GM19452 (cell line): Measurements from ENCODE around the gene SGCA.

Experiments used
- ATAC-seq: cut with Tn5 transposase; IDR thresholded peaks from one replicate; pipeline ENCODE4 v1.9.1; 2021; ENCODE audit not compliant: unreplicated experiment

The SGCA gene

GRCh38 chr17:50134206-50135110, 31.3 kb upstream of the SGCA start:
- no peak for ATAC-seq

GRCh38 chr17:50135316-50136095, 30.3 kb upstream of the SGCA start:
- ATAC-seq, result no peak

- no peak for ATAC-seq
Measured at GRCh38 chr17:50136096-50136687, 29.6 kb upstream of the SGCA start.

GRCh38 chr17:50137042-50137441, 28.8 kb upstream of the SGCA start:
- no peak for ATAC-seq

DNA sequence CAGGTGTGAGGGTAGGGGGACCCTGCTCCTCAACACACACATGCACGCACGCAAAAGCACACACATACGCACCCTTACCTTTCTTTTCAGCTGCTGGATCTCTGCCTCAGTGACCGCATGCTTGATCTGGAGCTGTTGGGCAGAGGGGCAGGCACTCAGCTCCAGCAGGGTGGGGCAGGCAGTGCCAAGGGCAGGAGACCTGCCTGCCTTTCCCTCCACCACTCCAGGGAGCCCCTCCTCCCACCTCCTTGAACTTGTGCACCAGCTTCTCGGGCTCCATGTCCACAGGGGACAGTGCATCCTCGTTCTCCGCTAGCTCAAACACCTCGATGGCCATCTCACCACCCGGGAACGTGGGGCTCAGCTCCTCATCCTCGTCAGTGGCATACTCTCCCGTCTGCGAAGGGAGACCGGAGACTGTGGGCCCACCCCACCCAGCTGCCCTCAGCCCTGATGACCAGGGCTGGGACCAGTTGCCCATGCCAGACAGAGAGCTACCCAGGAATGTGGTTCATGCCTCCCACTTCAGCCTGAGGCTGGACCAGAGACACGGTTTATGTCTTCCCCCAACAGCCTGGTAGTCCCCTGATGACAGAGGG, 26.5 kb upstream of the SGCA start:
- no peak for ATAC-seq

GRCh38 chr17:50139950-50140885, 25.6 kb upstream of the SGCA start:
- no peak for ATAC-seq

- ATAC-seq, result no peak
Measured at GRCh38 chr17:50141026-50141744, 24.6 kb upstream of the SGCA start.

- no peak for ATAC-seq
Measured at GRCh38 chr17:50141745-50142110, 24.1 kb upstream of the SGCA start.

- ATAC-seq, result no peak
Measured at GRCh38 chr17:50143461-50144176, 22.2 kb upstream of the SGCA start.

DNA sequence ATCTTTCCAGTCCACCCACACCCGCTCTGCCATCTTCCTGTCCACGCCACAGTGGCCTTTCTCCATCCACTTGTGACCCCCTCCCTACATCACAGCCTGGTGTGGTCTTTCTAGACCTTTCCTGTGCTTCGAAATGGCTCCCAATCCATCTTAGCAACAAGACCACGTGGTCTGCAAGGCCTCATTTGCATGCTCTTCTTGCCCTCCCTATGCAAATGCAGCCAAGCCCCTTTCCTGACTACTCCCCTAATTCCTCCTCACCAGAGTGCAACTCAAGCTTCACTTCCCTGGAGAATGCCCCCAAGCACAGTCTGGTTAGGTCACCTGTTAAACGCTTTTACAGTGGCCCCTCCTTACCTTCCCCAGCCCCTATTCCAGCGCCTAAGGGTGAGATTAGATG, 21.4 kb upstream of the SGCA start:
- no peak for ATAC-seq

DNA sequence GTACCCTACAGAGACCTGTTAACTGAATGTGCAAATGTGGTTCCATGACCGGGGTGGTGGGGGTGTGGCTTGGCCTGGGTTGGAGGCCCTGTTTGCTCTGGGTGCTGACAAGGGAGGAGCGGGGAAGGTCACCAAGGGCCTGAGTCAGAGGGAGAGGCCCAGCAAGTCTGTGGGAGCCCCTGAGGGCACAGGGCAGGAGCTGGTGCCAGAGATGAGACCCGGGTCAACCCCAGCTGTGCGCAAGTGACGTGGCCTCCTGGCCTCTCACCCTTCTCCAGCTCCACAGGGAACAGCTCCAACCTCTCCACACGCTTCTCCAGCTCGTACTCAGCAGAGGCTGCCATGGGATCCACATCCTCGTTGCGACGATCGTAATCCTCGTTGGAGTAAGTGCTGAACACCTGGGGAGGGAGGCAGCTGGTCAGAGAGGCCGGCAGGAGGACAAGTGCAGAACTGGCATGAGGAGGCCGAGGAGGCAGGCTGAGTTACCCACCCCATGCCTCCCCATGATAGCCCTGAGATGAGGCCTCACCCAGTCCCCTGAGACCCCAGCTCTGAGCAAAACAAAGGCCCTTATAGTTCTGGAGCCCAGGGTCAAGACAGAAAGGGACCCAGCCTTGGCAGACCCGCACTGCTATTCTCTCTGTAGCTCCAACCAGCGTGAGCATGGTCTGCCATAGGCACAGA, 20.8 kb upstream of the SGCA start:
- no peak for ATAC-seq

- ATAC-seq, result no peak
Measured at GRCh38 chr17:50145532-50146229, 20.1 kb upstream of the SGCA start.

GRCh38 chr17:50146230-50146926, 19.4 kb upstream of the SGCA start:
- no peak for ATAC-seq

- ATAC-seq, result no peak
Measured at GRCh38 chr17:50146927-50147665, 18.7 kb upstream of the SGCA start.

DNA sequence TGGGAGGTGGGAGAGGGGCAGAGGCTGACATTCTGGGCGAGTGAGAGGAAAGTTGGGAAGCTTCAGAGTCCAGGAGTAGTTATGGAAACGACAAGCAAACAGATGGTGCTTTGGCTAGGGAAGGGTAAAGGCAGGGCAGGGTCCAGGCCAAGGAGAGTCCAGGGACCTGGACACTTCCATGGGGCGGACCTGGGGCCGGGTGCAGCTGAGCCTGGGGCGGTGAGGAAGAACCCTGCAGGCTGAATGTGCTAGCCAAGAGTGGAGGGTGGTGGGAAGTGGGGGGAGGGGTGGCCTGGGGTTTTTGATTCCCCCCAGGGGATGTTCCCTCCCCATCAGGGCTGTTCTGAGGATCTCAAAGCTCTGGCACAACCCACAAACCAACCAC, 18.0 kb upstream of the SGCA start:
- no peak for ATAC-seq

DNA sequence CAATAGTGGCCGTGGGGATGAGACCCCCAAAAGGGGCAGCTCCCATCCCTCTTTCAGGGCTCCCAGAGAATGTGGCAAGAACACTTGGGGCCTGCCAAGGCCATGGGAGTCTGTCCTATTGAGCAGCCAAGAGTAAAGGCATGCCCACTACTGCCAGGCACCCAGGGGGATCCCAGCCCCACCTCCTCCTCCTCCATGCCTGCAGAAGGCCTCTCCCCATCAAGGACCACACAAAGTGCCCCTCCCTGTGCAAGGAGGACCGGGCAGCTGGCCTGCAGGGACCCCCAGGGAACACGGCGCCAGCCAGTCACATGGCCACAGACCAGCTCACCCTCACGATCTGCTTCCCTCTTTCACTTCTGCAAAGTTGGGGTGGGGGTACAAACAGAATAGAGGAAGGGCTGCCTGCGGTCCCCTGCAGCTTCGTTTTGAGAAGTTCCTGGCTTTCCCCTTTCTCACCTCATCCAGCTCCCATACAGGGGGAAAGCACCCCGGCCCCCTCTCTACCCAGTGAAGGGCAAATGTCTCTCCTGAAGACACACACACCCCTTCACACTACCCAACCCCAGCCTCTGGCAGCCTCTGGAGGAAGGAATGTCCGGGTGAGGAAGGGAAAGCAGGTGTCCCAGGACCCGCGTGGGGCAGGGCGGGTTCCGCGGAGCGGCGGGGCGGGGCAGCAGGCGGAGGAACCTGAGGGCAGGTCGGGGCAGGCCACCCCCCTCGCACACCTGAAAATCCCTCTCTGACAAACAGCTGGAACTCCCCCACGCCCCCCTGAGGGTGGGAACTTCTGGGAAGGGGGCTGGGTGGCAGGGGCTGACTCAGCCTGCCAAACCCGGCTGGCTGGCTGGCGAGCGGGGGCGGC, 17.3 kb upstream of the SGCA start:
- peak; percentile 37 for ATAC-seq
